ENCODE data around the gene CISH.

GRCh38 chr3:50656417-50657195, 45.0 kb upstream of the CISH start:
- TF ChIP-seq CTCF (IDR thresholded peaks at IDR 0.05; ENCODE audit: borderline replicate concordance, extremely low read depth, low read length, poor library complexity, severe bottlenecking) = no peak
- TF ChIP-seq EZH2 (IDR thresholded peaks at IDR 0.05; ENCODE audit: borderline replicate concordance, low read depth, low read length, severe bottlenecking) = no peak
